ENCODE data around the gene XKR7. TPM values are rescaled to one million over a fixed set of nuclear protein-coding genes. Genes with fewer than 3 reads are reported as not detected.

The XKR7 gene
- total RNA-seq, 4 donors from 2014 or later = 0.10 TPM; not detected in 3

GRCh38 chr20:31979713-31980426 lies 11.9 kb downstream of the XKR7 start:
- Histone ChIP-seq H3K27ac (no peak overlapping the region), H3K9me3 (no peaks in the 10 kb centered on the region), H3K27me3 (no peaks in the 10 kb centered on the region), H3K4me3 (replicated peaks in 1 of 3) (no peak overlapping the region), H3K36me3 (no peaks in the 10 kb centered on the region), H3K4me1 (no peaks in the 10 kb centered on the region)
- 66 to 76% methylated on average over 6 of the region's 6 CpGs for WGBS, 2 donors
- TF ChIP-seq POLR2A (IDR thresholded peaks at IDR 0.05) (no peak), CTCF (IDR thresholded peaks at IDR 0.05) (no peak)
- intact Hi-C loops (cut with DNase I) = no loop called here
- DNase-seq = no peak

- Histone ChIP-seq H3K4me1 (no peaks in the 10 kb centered on the region), H3K9me3 (no peaks in the 10 kb centered on the region), H3K36me3 (no peaks in the 10 kb centered on the region), H3K4me3 (replicated peaks in 1 of 3) (no peak overlapping the region), H3K27ac (no peak overlapping the region), H3K27me3 (no peaks in the 10 kb centered on the region)
- intact Hi-C loops (cut with DNase I) = no loop called here
- no peak for TF ChIP-seq CTCF (IDR thresholded peaks at IDR 0.05)
- TF ChIP-seq POLR2A (IDR thresholded peaks at IDR 0.05) = no peak
- 76 to 79% methylated on average over 2 of the region's 2 CpGs for WGBS, 2 donors
- no peak for DNase-seq
These were observed 13.8 kb downstream of the XKR7 start for GRCh38 chr20:31981784-31982183.

GRCh38 chr20:31984981-31985471 lies 17.1 kb downstream of the XKR7 start:
- 31% methylated on average over 6 of the region's 6 CpGs for WGBS, 2 donors
- H3K27me3 ChIP-seq = no peaks in the 10 kb centered on the region
- no peak overlapping the region for H3K4me3 ChIP-seq (replicated peaks in 1 of 3)
- H3K4me1 ChIP-seq = no peaks in the 10 kb centered on the region
- H3K36me3 ChIP-seq = no peaks in the 10 kb centered on the region
- intact Hi-C loops (cut with DNase I) = no loop called here
- no peak overlapping the region for H3K27ac ChIP-seq
- DNase-seq = no peak
- TF ChIP-seq CTCF (IDR thresholded peaks at IDR 0.05) (no peak), POLR2A (IDR thresholded peaks at IDR 0.05) (no peak)
- H3K9me3 ChIP-seq = no peaks in the 10 kb centered on the region

- WGBS, 2 donors = 33 to 75% methylated on average over 1 of the region's 1 CpG
- no peak for TF ChIP-seq CTCF (IDR thresholded peaks at IDR 0.05)
- TF ChIP-seq POLR2A (IDR thresholded peaks at IDR 0.05) = no peak
- intact Hi-C loops (cut with DNase I) = no loop called here
- no peaks in the 10 kb centered on the region for H3K4me1 ChIP-seq
- H3K27me3 ChIP-seq = no peaks in the 10 kb centered on the region
- H3K9me3 ChIP-seq = no peaks in the 10 kb centered on the region
- no peak overlapping the region for H3K27ac ChIP-seq
- H3K4me3 ChIP-seq (replicated peaks in 1 of 3) = no peak overlapping the region
- no peak for DNase-seq
- H3K36me3 ChIP-seq = no peaks in the 10 kb centered on the region
These were observed 19.8 kb downstream of the XKR7 start for GRCh38 chr20:31987744-31988143.

- no peaks in the 10 kb centered on the region for H3K27me3 ChIP-seq
- H3K4me1 ChIP-seq = no peaks in the 10 kb centered on the region
- H3K36me3 ChIP-seq = no peaks in the 10 kb centered on the region
- 83 to 85% methylated on average over 5 of the region's 5 CpGs for WGBS, 2 donors
- H3K9me3 ChIP-seq = no peaks in the 10 kb centered on the region
- intact Hi-C loops (cut with DNase I) = no loop called here
- no peak for DNase-seq
- TF ChIP-seq CTCF (IDR thresholded peaks at IDR 0.05) (no peak), POLR2A (IDR thresholded peaks at IDR 0.05) (no peak)
- no peak overlapping the region for H3K4me3 ChIP-seq (replicated peaks in 1 of 3)
- H3K27ac ChIP-seq = no peak overlapping the region
These were observed 20.6 kb downstream of the XKR7 start for GRCh38 chr20:31988430-31989015.
